Liver (tissue), 9 donors: ENCODE measurements around the gene H2BW2. TPM values are rescaled to one million over a fixed set of nuclear protein-coding genes. Genes with fewer than 3 reads are reported as not detected.

ENCODE experiments used
- DNase-seq: peaks from one replicate; pipeline ENCODE4 v3.0.0-alpha.2; 2017; ENCODE audit warnings: low spot score
- H3K27ac ChIP-seq, 2 donors: one replicate each; pipeline ENCODE4 v1.7.0; 2013; ENCODE audit warnings: inconsistent platforms in 2 of 2, low read length in 2 of 2, control low read depth in 1 of 2, low read depth in 1 of 2, mild to moderate bottlenecking in 1 of 2
- H3K27me3 ChIP-seq, 4 donors: one replicate each; pipeline versions ENCODE4 v1.6.1 to v1.7.0; 2013; ENCODE audit warnings: low read length in 3 of 4, inconsistent platforms in 1 of 4, mild to moderate bottlenecking in 1 of 4, moderate library complexity in 1 of 4; ENCODE audit not compliant: control insufficient read depth in 4 of 4, insufficient read depth in 4 of 4
- H3K36me3 ChIP-seq, 4 donors: one replicate each; pipeline versions ENCODE4 v1.6.1 to v1.7.0; 2013; ENCODE audit warnings: low read length in 3 of 4, mild to moderate bottlenecking in 3 of 4, low read depth in 1 of 4, moderate library complexity in 1 of 4; ENCODE audit not compliant: control insufficient read depth in 4 of 4, insufficient read depth in 3 of 4
- H3K4me1 ChIP-seq, 4 donors: one replicate each; pipeline versions ENCODE4 v1.6.1 to v1.7.0; 2013; ENCODE audit warnings: low read length in 3 of 4, mild to moderate bottlenecking in 3 of 4, moderate library complexity in 1 of 4; ENCODE audit not compliant: control insufficient read depth in 4 of 4, insufficient read depth in 4 of 4
- H3K4me3 ChIP-seq, 3 donors: one replicate each; pipeline versions ENCODE4 v1.6.1 to v1.7.0; 2013; ENCODE audit warnings: low read length in 3 of 3, control low read depth in 1 of 3, low read depth in 1 of 3, mild to moderate bottlenecking in 1 of 3
- H3K9ac ChIP-seq, 2 donors: one replicate each; pipeline ENCODE4 v1.7.0; 2013; ENCODE audit warnings: low read length in 2 of 2, mild to moderate bottlenecking in 2 of 2, moderate library complexity in 2 of 2, control low read depth in 1 of 2, low read depth in 1 of 2
- H3K9me3 ChIP-seq, 4 donors: one replicate each; pipeline versions ENCODE4 v1.6.1 to v1.7.0; 2013; ENCODE audit warnings: low read length in 3 of 4; ENCODE audit not compliant: control insufficient read depth in 4 of 4
- EGR1 ChIP-seq, 2 donors: IDR thresholded peaks; 2 replicates each; pipeline ENCODE4 v1.6.1; 2016 to 2018; ENCODE audit warnings: antibody characterized with exemption in 2 of 2, low read depth in 2 of 2
- FOXA1 ChIP-seq: IDR thresholded peaks from 2 replicates; pipeline ENCODE4 v1.6.1; 2016; ENCODE audit warnings: antibody characterized with exemption
- FOXA2 ChIP-seq: IDR thresholded peaks from 2 replicates; pipeline ENCODE4 v1.6.1; 2016; ENCODE audit warnings: antibody characterized with exemption
- GABPA ChIP-seq, 2 donors: IDR thresholded peaks in 1 of 2; conservative IDR thresholded peaks in 1 of 2; 2 replicates each; pipeline ENCODE4 v1.6.1; 2016; ENCODE audit warnings: antibody characterized with exemption in 2 of 2, mild to moderate bottlenecking in 1 of 2, moderate library complexity in 1 of 2
- HNF4A ChIP-seq, 2 donors: conservative IDR thresholded peaks; 2 replicates each; pipeline ENCODE4 v1.6.1; 2016; ENCODE audit warnings: antibody characterized with exemption in 2 of 2, mild to moderate bottlenecking in 2 of 2
- HNF4G ChIP-seq: IDR thresholded peaks from 2 replicates; pipeline ENCODE4 v1.6.1; 2016; ENCODE audit warnings: antibody characterized with exemption
- JUND ChIP-seq, 2 donors: IDR thresholded peaks; 2 replicates each; pipeline ENCODE4 v1.6.1; 2016; ENCODE audit warnings: antibody characterized with exemption in 2 of 2
- NR2F2 ChIP-seq: IDR thresholded peaks from 2 replicates; pipeline ENCODE4 v1.6.1; 2016; ENCODE audit warnings: antibody characterized with exemption
- RAD21 ChIP-seq, 2 donors: IDR thresholded peaks; 2 replicates each; pipeline ENCODE4 v1.6.1; 2016; ENCODE audit warnings: antibody characterized with exemption in 2 of 2, mild to moderate bottlenecking in 2 of 2
- REST ChIP-seq: IDR thresholded peaks from 2 replicates; pipeline ENCODE4 v1.6.1; 2016; ENCODE audit warnings: antibody characterized with exemption, mild to moderate bottlenecking
- RXRA ChIP-seq, 2 donors: IDR thresholded peaks; 2 replicates each; pipeline ENCODE4 v1.6.1; 2017 to 2018; ENCODE audit warnings: antibody characterized with exemption in 2 of 2, mild to moderate bottlenecking in 1 of 2
- SP1 ChIP-seq: IDR thresholded peaks from 2 replicates; pipeline ENCODE4 v1.6.1; 2018; ENCODE audit warnings: antibody characterized with exemption, mild to moderate bottlenecking
- TAF1 ChIP-seq: conservative IDR thresholded peaks from 2 replicates; pipeline ENCODE4 v1.6.1; 2016; ENCODE audit warnings: antibody characterized with exemption, mild to moderate bottlenecking
- YY1 ChIP-seq: IDR thresholded peaks from 2 replicates; pipeline ENCODE4 v1.6.1; 2016; ENCODE audit warnings: antibody characterized with exemption, mild to moderate bottlenecking
- ZBTB33 ChIP-seq: IDR thresholded peaks from 2 replicates; pipeline ENCODE4 v1.6.1; 2016; ENCODE audit warnings: antibody characterized with exemption
- WGBS: extraction: QIAGEN DNeasy Blood & Tissue Kit; methylation state at CpG from one replicate; pipeline ENCODE4 v1.1.7; 2013; 5-methylcytosine and 5-hydroxymethylcytosine counted together
- polyA plus RNA-seq, 2 donors: library from polyadenylated mRNA; stranded (reverse) in 1 of 2; unstranded in 1 of 2; fragments of 200-250 nt in 1 of 2; fragments of >200 nt in 1 of 2; fragmentation: Nextera tagmentation in 1 of 2; extraction: Ambion mirVana in 1 of 2; gene quantifications; one replicate each; pipeline versions ENCODE4 v1.2.1 to v1.2.3, GENCODE V29; 2013 to 2015
- total RNA-seq, 2 donors: library from RNA; depleted of rRNA; stranded (reverse); fragments of >200 nt; gene quantifications; one replicate each; pipeline ENCODE4 v1.2.3, GENCODE V29; 2014
- TF ChIP-seq, protein P1 (sequence below): IDR thresholded peaks from 2 replicates; pipeline ENCODE4 v1.6.1; 2016; ENCODE audit warnings: antibody characterized with exemption
- TF ChIP-seq, protein P2 (sequence below): IDR thresholded peaks from 2 replicates; pipeline ENCODE4 v1.6.1; 2016; ENCODE audit warnings: antibody characterized with exemption
- donor health status: healthy.
- donor health status: healthy.
- donor health status: healthy.
- donor health status: healthy.
- donor health status: healthy.

The H2BW2 gene
- total and polyA plus RNA-seq, 4 donors, result not detected

- TF ChIP-seq ZBTB33 (no peak), RAD21 (IDR thresholded peaks at IDR 0.05) (no peak), NR2F2 (no peak)
These were observed 30.9 kb upstream of the H2BW2 start (continued) for GRCh38 chrX:104008831-104009230.

DNA sequence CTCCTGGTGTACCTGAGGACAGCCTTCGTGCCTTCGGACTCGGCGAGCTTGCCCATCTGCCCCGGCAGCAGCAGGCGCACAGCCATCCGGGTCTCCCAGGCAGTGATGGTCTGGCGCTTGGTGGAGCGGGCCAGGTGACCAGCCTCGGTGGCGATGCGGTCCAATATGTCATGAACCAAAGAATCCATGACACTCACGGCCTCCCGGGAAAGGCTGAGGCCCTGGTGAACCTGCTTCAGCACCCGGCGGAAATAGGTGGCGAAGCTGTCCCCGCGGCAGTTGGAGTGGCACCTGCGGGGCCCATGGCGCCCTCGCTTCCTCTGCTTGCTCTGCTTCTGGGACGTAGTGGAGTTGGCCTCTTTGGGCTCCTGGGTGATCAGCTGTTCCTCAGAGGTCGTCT is 26.6 kb upstream of the H2BW2 start:
- Histone ChIP-seq H3K27me3 (no peaks in the 10 kb centered on the region), H3K4me1 (no peaks in the 10 kb centered on the region), H3K36me3 (no peaks in the 10 kb centered on the region), H3K9ac (no peak overlapping the region), H3K9me3 (peaks cover 0 to 3% (median 0%) of the 10 kb centered on the region in 4 donors), H3K27ac (no peak overlapping the region), H3K4me3 (no peak overlapping the region)
- 91% methylated on average over 24 of the region's 24 CpGs for WGBS
- no peak for TF ChIP-seq YY1
- TF ChIP-seq JUND (IDR thresholded peaks at IDR 0.05), result no peak
- TF ChIP-seq HNF4A (conservative IDR thresholded peaks at IDR 0.05), result no peak
- TF ChIP-seq RXRA (IDR thresholded peaks at IDR 0.05), result no peak
- TF ChIP-seq RAD21 (IDR thresholded peaks at IDR 0.05), result no peak
- no peak for TF ChIP-seq TAF1
- no peak for TF ChIP-seq REST
- TF ChIP-seq SP1, result no peak
- TF ChIP-seq HNF4G, result no peak
- TF ChIP-seq EGR1 (IDR thresholded peaks at IDR 0.05; ENCODE audit: low read depth in 2 of 2), result no peak
- TF ChIP-seq FOXA2, result no peak
- TF ChIP-seq, protein P1, sequence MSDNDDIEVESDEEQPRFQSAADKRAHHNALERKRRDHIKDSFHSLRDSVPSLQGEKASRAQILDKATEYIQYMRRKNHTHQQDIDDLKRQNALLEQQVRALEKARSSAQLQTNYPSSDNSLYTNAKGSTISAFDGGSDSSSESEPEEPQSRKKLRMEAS, result no peak
- no peak for TF ChIP-seq ZBTB33
- TF ChIP-seq NR2F2, result no peak
- TF ChIP-seq, protein P2, sequence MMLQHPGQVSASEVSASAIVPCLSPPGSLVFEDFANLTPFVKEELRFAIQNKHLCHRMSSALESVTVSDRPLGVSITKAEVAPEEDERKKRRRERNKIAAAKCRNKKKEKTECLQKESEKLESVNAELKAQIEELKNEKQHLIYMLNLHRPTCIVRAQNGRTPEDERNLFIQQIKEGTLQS, result no peak
- TF ChIP-seq FOXA1, result no peak
- no peak for TF ChIP-seq GABPA (IDR thresholded peaks at IDR 0.05 in 1 of 2, conservative IDR thresholded peaks at IDR 0.05 in 1 of 2)
- no peak for DNase-seq
